Islet of Langerhans (tissue), 1 donor: ENCODE results near the gene RIN3.

Experiments
- FAIRE-seq: peaks from one replicate; lab custom pipeline; 2011; peaks lifted over from hg19 to GRCh38; lab: Jason Lieb, UNC

The RIN3 gene

GRCh38 chr14:92555465-92556111, 42.0 kb downstream of the RIN3 start:
- FAIRE-seq, result no peak

GRCh38 chr14:92556255-92556741, 42.7 kb downstream of the RIN3 start:
- no peak for FAIRE-seq

- FAIRE-seq, result no peak
These were observed 43.4 kb downstream of the RIN3 start for GRCh38 chr14:92556863-92557543.

- no peak for FAIRE-seq
These were observed 43.9 kb downstream of the RIN3 start for GRCh38 chr14:92557544-92557912.

- no peak for FAIRE-seq
These were observed 44.7 kb downstream of the RIN3 start for GRCh38 chr14:92558319-92558718.

- FAIRE-seq, result no peak
These were observed 45.9 kb downstream of the RIN3 start for GRCh38 chr14:92559486-92559885.

- no peak for FAIRE-seq
These were observed 46.7 kb downstream of the RIN3 start for GRCh38 chr14:92560106-92560865.

GRCh38 chr14:92561906-92562479, 48.4 kb downstream of the RIN3 start:
- no peak for FAIRE-seq

GRCh38 chr14:92563359-92563758, 49.8 kb downstream of the RIN3 start:
- no peak for FAIRE-seq

GRCh38 chr14:92563765-92564285, 50.2 kb downstream of the RIN3 start:
- no peak for FAIRE-seq

GRCh38 chr14:92564344-92565039, 50.9 kb downstream of the RIN3 start:
- FAIRE-seq, result no peak

GRCh38 chr14:92565040-92565717, 51.6 kb downstream of the RIN3 start:
- no peak for FAIRE-seq

- FAIRE-seq, result no peak
These were observed 52.1 kb downstream of the RIN3 start for GRCh38 chr14:92565718-92566115.

- FAIRE-seq, result no peak
These were observed 53.7 kb downstream of the RIN3 start for GRCh38 chr14:92567173-92567725.

- no peak for FAIRE-seq
These were observed 55.3 kb downstream of the RIN3 start for GRCh38 chr14:92568621-92569479.

- FAIRE-seq, result no peak
These were observed 57.2 kb downstream of the RIN3 start for GRCh38 chr14:92570674-92571262.

GRCh38 chr14:92572050-92572449, 58.5 kb downstream of the RIN3 start:
- FAIRE-seq, result no peak

GRCh38 chr14:92573761-92574498, 60.3 kb downstream of the RIN3 start:
- no peak for FAIRE-seq
